Esophagus muscularis mucosa (tissue), 3 donors: ENCODE measurements around the gene TIMMDC1.

ENCODE experiments used
- POLR2A ChIP-seq: fragments of 450-650 bp; IDR thresholded peaks from one replicate; pipeline ENCODE4 v1.6.1; 2017; ENCODE audit warnings: antibody characterized with exemption, moderate library complexity, mild to moderate bottlenecking, low read depth
- POLR2AphosphoS5 ChIP-seq, 2 donors: sonication (generic); formaldehyde crosslinking; IDR thresholded peaks; one replicate each; pipeline ENCODE4 v1.6.1; 2017; ENCODE audit warnings: antibody characterized with exemption in 2 of 2
- TF ChIP-seq, protein P1 (sequence below), 3 experiments: fragments of 200-600 bp in 2 of 3; fragments of 450-650 bp in 1 of 3; sonication (generic) in 2 of 3; IDR thresholded peaks; one replicate each; pipeline ENCODE4 v1.5.1; 2017 to 2019; ENCODE audit warnings: antibody characterized with exemption in 3 of 3, mild to moderate bottlenecking in 2 of 3, moderate library complexity in 1 of 3

DNA sequence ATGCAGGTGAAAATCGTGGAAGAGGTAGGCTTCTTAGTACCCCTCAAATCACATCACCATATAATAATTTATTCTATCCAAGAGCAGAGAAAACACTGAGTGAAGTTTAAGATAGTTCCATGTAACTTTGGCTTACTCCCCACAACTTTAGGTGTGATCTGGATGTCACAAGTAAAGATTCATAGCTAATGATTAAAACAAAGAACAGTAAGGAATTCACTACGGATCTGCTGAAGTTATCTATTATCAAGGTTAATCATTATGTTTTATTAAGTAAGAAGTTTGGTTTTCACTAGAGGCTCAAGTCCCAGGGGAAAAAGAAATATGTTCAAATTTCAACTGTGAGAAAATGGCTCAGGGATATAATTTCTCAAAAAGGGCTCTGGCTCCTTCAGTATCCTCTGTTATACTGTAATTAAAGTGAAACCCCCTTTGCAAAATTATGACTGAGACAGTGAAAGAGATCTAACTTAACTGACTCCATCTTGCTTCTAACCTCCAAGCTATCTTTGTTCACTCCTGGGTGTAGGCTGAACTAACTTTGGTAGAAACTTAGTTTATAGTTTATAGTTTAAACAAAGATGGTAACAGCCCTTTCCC is 43.9 kb downstream of the TIMMDC1 start:
- TF ChIP-seq, protein P1, sequence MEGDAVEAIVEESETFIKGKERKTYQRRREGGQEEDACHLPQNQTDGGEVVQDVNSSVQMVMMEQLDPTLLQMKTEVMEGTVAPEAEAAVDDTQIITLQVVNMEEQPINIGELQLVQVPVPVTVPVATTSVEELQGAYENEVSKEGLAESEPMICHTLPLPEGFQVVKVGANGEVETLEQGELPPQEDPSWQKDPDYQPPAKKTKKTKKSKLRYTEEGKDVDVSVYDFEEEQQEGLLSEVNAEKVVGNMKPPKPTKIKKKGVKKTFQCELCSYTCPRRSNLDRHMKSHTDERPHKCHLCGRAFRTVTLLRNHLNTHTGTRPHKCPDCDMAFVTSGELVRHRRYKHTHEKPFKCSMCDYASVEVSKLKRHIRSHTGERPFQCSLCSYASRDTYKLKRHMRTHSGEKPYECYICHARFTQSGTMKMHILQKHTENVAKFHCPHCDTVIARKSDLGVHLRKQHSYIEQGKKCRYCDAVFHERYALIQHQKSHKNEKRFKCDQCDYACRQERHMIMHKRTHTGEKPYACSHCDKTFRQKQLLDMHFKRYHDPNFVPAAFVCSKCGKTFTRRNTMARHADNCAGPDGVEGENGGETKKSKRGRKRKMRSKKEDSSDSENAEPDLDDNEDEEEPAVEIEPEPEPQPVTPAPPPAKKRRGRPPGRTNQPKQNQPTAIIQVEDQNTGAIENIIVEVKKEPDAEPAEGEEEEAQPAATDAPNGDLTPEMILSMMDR (IDR thresholded peaks at IDR 0.05): no peak
- TF ChIP-seq POLR2A (no peak), POLR2AphosphoS5 (IDR thresholded peaks at IDR 0.05) (no peak)
